ENCODE measurements around the gene NCOA6.
"Not testable (repeated sequence)": the region's sequence is repeated elsewhere in the genome, so short reads cannot be mapped to it uniquely, and the experiment has no call there.

Gene NCOA6

GRCh38 chr20:34729416-34729815 is 96.0 kb downstream of the NCOA6 start:
- H3K27ac ChIP-seq: no peak overlapping the region
- no peak for DNase-seq (ENCODE audit: low read depth, low spot score)

- no peak for DNase-seq (ENCODE audit: low read depth, low spot score)
- H3K27ac ChIP-seq: no peak overlapping the region
These were observed 101.3 kb downstream of the NCOA6 start for GRCh38 chr20:34724172-34724571.

GRCh38 chr20:34722560-34722959 is 102.9 kb downstream of the NCOA6 start:
- not testable (repeated sequence) for H3K27ac ChIP-seq; DNase-seq (ENCODE audit: low read depth, low spot score)

GRCh38 chr20:34720266-34720665 is 105.2 kb downstream of the NCOA6 start:
- no peak for DNase-seq (ENCODE audit: low read depth, low spot score)
- H3K27ac ChIP-seq: no peak overlapping the region

GRCh38 chr20:34719242-34720017 is 106.0 kb downstream of the NCOA6 start:
- DNase-seq (ENCODE audit: low read depth, low spot score); H3K27ac ChIP-seq: not testable (repeated sequence)

- no peak for DNase-seq (ENCODE audit: low read depth, low spot score)
These were observed 108.0 kb downstream of the NCOA6 start for GRCh38 chr20:34717230-34718095.

GRCh38 chr20:34716921-34717229 is 108.6 kb downstream of the NCOA6 start:
- H3K27ac ChIP-seq: no peak overlapping the region
- no peak for DNase-seq (ENCODE audit: low read depth, low spot score)

More at GRCh38 chr20:34717230-34718095, 108.0 kb downstream of the NCOA6 start:
- H3K27ac ChIP-seq: no peak overlapping the region

GRCh38 chr20:34715384-34715783 is 110.1 kb downstream of the NCOA6 start:
- no peak overlapping the region for H3K27ac ChIP-seq
- no peak for DNase-seq (ENCODE audit: low read depth, low spot score)

- not testable (repeated sequence) for DNase-seq (ENCODE audit: low read depth, low spot score)
- H3K27ac ChIP-seq: peak overlapping the region; percentile 27
These were observed 111.4 kb downstream of the NCOA6 start for GRCh38 chr20:34713944-34714515.

GRCh38 chr20:34713194-34713943 is 112.1 kb downstream of the NCOA6 start:
- peak overlapping the region; percentile 27 for H3K27ac ChIP-seq
- peak; percentile 88 for DNase-seq (ENCODE audit: low read depth, low spot score)

- DNase-seq (ENCODE audit: low read depth, low spot score): no peak
These were observed 112.8 kb downstream of the NCOA6 start for GRCh38 chr20:34712525-34713192.

GRCh38 chr20:34711813-34712430 is 113.5 kb downstream of the NCOA6 start:
- DNase-seq (ENCODE audit: low read depth, low spot score): no peak

More at GRCh38 chr20:34712525-34713192, 112.8 kb downstream of the NCOA6 start:
- H3K27ac ChIP-seq: peak overlapping the region; percentile 27

GRCh38 chr20:34710861-34711574 is 114.4 kb downstream of the NCOA6 start:
- H3K27ac ChIP-seq: no peak overlapping the region
- DNase-seq (ENCODE audit: low read depth, low spot score): no peak

More at GRCh38 chr20:34711813-34712430, 113.5 kb downstream of the NCOA6 start:
- no peak overlapping the region for H3K27ac ChIP-seq

GRCh38 chr20:34710568-34710839 is 114.9 kb downstream of the NCOA6 start:
- no peak overlapping the region for H3K27ac ChIP-seq
- DNase-seq (ENCODE audit: low read depth, low spot score): no peak

GRCh38 chr20:34709831-34710567 is 115.5 kb downstream of the NCOA6 start:
- peak overlapping the region; percentile 32 for H3K27ac ChIP-seq
- no peak for DNase-seq (ENCODE audit: low read depth, low spot score)

- no peak for DNase-seq (ENCODE audit: low read depth, low spot score)
- H3K27ac ChIP-seq: peak overlapping the region; percentile 32
These were observed 116.2 kb downstream of the NCOA6 start for GRCh38 chr20:34709044-34709830.

- DNase-seq (ENCODE audit: low read depth, low spot score): no peak
- H3K27ac ChIP-seq: no peak overlapping the region
These were observed 116.8 kb downstream of the NCOA6 start for GRCh38 chr20:34708621-34709043.

Data from epithelial cell of prostate (primary cell).